Suprapubic skin (tissue), 4 donors: Measurements from ENCODE around the gene WBP4. TPM values are rescaled to one million over a fixed set of nuclear protein-coding genes. Genes with fewer than 3 reads are reported as not detected.
"Not testable (repeated sequence)": the region's sequence is repeated elsewhere in the genome, so short reads cannot be mapped to it uniquely, and the experiment has no call there.

ENCODE experiments used
- DNase-seq, 2 donors: peaks; one replicate each; pipeline ENCODE4 v3.0.0-alpha.2; 2019; ENCODE audit warnings: low spot score in 2 of 2
- H3K27ac ChIP-seq: fragments of 200-600 bp; sonication (generic); one replicate; pipeline ENCODE4 v1.5.1; 2019
- H3K27me3 ChIP-seq: fragments of 200-600 bp; sonication (generic); one replicate; pipeline ENCODE4 v1.5.1; 2019
- H3K36me3 ChIP-seq: fragments of 200-600 bp; sonication (generic); one replicate; pipeline ENCODE4 v1.5.1; 2019
- H3K4me1 ChIP-seq: fragments of 200-600 bp; sonication (generic); one replicate; pipeline ENCODE4 v1.5.1; 2019
- H3K4me3 ChIP-seq: fragments of 200-600 bp; sonication (generic); one replicate; pipeline ENCODE4 v1.5.1; 2019; ENCODE audit warnings: mild to moderate bottlenecking
- H3K9me3 ChIP-seq: fragments of 200-600 bp; sonication (generic); one replicate; pipeline ENCODE4 v1.5.1; 2019
- CTCF ChIP-seq, 2 donors: fragments of 200-600 bp in 1 of 2; fragments of 450-650 bp in 1 of 2; sonication (generic) in 1 of 2; IDR thresholded peaks; one replicate each; pipeline ENCODE4 v1.5.1; 2016 to 2019; ENCODE audit warnings: antibody characterized with exemption in 2 of 2, mild to moderate bottlenecking in 1 of 2, moderate library complexity in 1 of 2
- EP300 ChIP-seq: sonication (generic); formaldehyde crosslinking; IDR thresholded peaks from one replicate; pipeline ENCODE4 v1.6.1; 2017; ENCODE audit warnings: antibody characterized with exemption
- POLR2A ChIP-seq, 2 donors: fragments of 450-650 bp; IDR thresholded peaks; one replicate each; pipeline ENCODE4 v1.6.1; 2017; ENCODE audit warnings: antibody characterized with exemption in 2 of 2, mild to moderate bottlenecking in 2 of 2, moderate library complexity in 2 of 2
- POLR2AphosphoS5 ChIP-seq, 3 donors: sonication (generic); formaldehyde crosslinking; IDR thresholded peaks; one replicate each; pipeline ENCODE4 v1.6.1; 2017; ENCODE audit warnings: antibody characterized with exemption in 3 of 3
- WGBS: methylation state at CpG from one replicate; pipeline ENCODE4 v1.1.5; 2018; 5-methylcytosine and 5-hydroxymethylcytosine counted together
- total RNA-seq, 4 donors: library from RNA; depleted of rRNA; stranded (reverse); fragments of >200 nt; gene quantifications; one replicate each; pipeline ENCODE4 v1.1.0, GENCODE V29; 2016

WBP4 gene
- total RNA-seq, 4 donors from 2014 or later: 6.1 to 14.6 (median 11.5) TPM

GRCh38 chr13:41039746-41040145, 21.6 kb upstream of the WBP4 start:
- Histone ChIP-seq H3K9me3 (no peaks in the 10 kb centered on the region), H3K4me1 (peaks cover 7% of the 10 kb centered on the region), H3K36me3 (no peaks in the 10 kb centered on the region), H3K4me3 (no peak overlapping the region), H3K27me3 (no peaks in the 10 kb centered on the region), H3K27ac (no peak overlapping the region)
- DNase-seq: no peak
- TF ChIP-seq POLR2AphosphoS5 (IDR thresholded peaks at IDR 0.05): no peak
- TF ChIP-seq CTCF (IDR thresholded peaks at IDR 0.05): no peak
- TF ChIP-seq POLR2A (IDR thresholded peaks at IDR 0.05): no peak
- no peak for TF ChIP-seq EP300

GRCh38 chr13:41040584-41041334, 20.6 kb upstream of the WBP4 start:
- no peaks in the 10 kb centered on the region for H3K36me3 ChIP-seq
- H3K4me1 ChIP-seq: peaks cover 7% of the 10 kb centered on the region
- TF ChIP-seq POLR2AphosphoS5 (IDR thresholded peaks at IDR 0.05) (no peak), CTCF (IDR thresholded peaks at IDR 0.05) (no peak), EP300 (no peak)
- no peaks in the 10 kb centered on the region for H3K9me3 ChIP-seq
- no peak overlapping the region for H3K4me3 ChIP-seq
- H3K27me3 ChIP-seq: no peaks in the 10 kb centered on the region
- H3K27ac ChIP-seq: no peak overlapping the region
- WGBS: 77% methylated on average over 9 of the region's 9 CpGs
- DNase-seq: no peak

- not testable (repeated sequence) for H3K27me3 ChIP-seq, H3K9me3 ChIP-seq, H3K27ac ChIP-seq, H3K4me3 ChIP-seq, H3K36me3 ChIP-seq, DNase-seq, H3K4me1 ChIP-seq
- WGBS: 98% methylated on average over 4 of the region's 4 CpGs
These were observed 18.9 kb upstream of the WBP4 start for GRCh38 chr13:41042419-41042818.

GRCh38 chr13:41048640-41049039, 12.7 kb upstream of the WBP4 start:
- WGBS: 94% methylated on average over 5 of the region's 5 CpGs
- TF ChIP-seq CTCF (IDR thresholded peaks at IDR 0.05) (no peak), POLR2AphosphoS5 (IDR thresholded peaks at IDR 0.05) (no peak), EP300 (no peak), POLR2A (IDR thresholded peaks at IDR 0.05) (no peak)
- Histone ChIP-seq H3K4me3 (no peak overlapping the region), H3K36me3 (peaks cover 7% of the 10 kb centered on the region), H3K4me1 (peaks cover 20% of the 10 kb centered on the region), H3K27me3 (no peaks in the 10 kb centered on the region), H3K27ac (no peak overlapping the region), H3K9me3 (no peaks in the 10 kb centered on the region)
- DNase-seq: no peak

GRCh38 chr13:41049480-41050440, 11.5 kb upstream of the WBP4 start:
- Histone ChIP-seq H3K9me3 (no peaks in the 10 kb centered on the region), H3K27ac (no peak overlapping the region), H3K36me3 (peaks cover 7% of the 10 kb centered on the region), H3K4me3 (no peak overlapping the region), H3K4me1 (peaks cover 31% of the 10 kb centered on the region), H3K27me3 (no peaks in the 10 kb centered on the region)
- TF ChIP-seq CTCF (IDR thresholded peaks at IDR 0.05): no peak
- no peak for TF ChIP-seq POLR2AphosphoS5 (IDR thresholded peaks at IDR 0.05)
- TF ChIP-seq EP300: no peak
- no peak for TF ChIP-seq POLR2A (IDR thresholded peaks at IDR 0.05)
- 82% methylated on average over 4 of the region's 4 CpGs for WGBS
- no peak for DNase-seq
